Activated CD4-positive, alpha-beta T cell treated with anti-CD3 and anti-CD28 coated beads, Interleukin-2, amount 50 U/mL, for 48 hours (primary cell): ENCODE data around the gene DNAJA4.

Experiments
- DNase-seq, 2 experiments: peaks; one replicate each; pipeline ENCODE4 v3.0.0-alpha.2; 2020

Gene DNAJA4

GRCh38 chr15:78317145-78317836, 52.9 kb downstream of the DNAJA4 start:
- DNase-seq, result no peak

GRCh38 chr15:78319588-78319987, 55.2 kb downstream of the DNAJA4 start:
- no peak for DNase-seq

GRCh38 chr15:78320183-78320582, 55.8 kb downstream of the DNAJA4 start:
- DNase-seq, result no peak

GRCh38 chr15:78321041-78321570, 56.7 kb downstream of the DNAJA4 start:
- DNase-seq, result no peak

GRCh38 chr15:78321786-78322185, 57.4 kb downstream of the DNAJA4 start:
- DNase-seq, result no peak

- DNase-seq, result no peak
Observed at GRCh38 chr15:78322243-78322642, 57.9 kb downstream of the DNAJA4 start.

- DNase-seq, result no peak
Observed at GRCh38 chr15:78322724-78323521, 58.6 kb downstream of the DNAJA4 start.

- DNase-seq, result no peak
Observed at GRCh38 chr15:78323693-78324092, 59.3 kb downstream of the DNAJA4 start.

- DNase-seq, result no peak
Observed at GRCh38 chr15:78324144-78324543, 59.8 kb downstream of the DNAJA4 start.

GRCh38 chr15:78325092-78325843, 60.9 kb downstream of the DNAJA4 start:
- no peak for DNase-seq

GRCh38 chr15:78327466-78327865, 63.1 kb downstream of the DNAJA4 start:
- DNase-seq, result no peak

- DNase-seq, result no peak
Observed at GRCh38 chr15:78329625-78330024, 65.3 kb downstream of the DNAJA4 start.
